ENCODE measurements around the gene MAD2L1.

MAD2L1 gene

DNA sequence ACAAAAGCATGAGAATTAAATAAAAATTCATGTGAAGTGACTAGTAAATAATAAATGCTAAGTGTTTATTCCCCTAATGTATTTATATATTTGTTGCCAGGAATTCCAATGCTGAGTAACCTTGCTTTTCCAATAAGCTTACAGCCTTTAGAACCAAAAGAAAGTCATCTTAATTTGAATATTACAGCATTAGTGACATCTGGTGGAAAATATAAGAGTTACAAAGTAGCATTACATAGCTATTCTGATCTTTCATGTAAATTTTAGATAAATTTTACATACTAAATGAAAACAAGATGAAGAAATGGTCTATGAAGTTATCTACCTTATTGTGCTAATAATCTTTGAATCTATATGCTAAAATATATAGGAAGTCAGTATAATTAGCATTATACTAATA lies 10.4 kb downstream of the MAD2L1 start:
- DNase-seq, result peak in 1 of 3 experiments; percentile 9

DNA sequence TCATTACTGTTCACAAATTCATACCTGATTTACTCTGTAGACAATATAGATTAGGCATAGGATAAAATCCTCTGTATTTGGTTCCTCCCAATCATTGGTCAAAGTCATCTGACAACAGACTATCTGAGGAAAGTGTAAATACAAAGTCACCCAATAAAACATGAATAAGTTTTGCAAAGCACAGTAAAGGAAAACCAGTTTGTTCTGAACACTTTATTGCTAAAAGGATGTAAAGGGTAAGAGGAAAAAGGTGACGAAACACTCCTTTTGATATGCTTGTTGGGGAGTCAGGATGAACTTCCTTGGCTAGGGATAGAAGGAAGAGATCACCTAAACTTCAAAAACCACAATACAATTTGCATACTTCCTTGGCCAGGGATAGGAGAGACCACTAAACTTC lies 10.9 kb downstream of the MAD2L1 start:
- no peak for DNase-seq

- peak in 2 of 3 experiments; percentile 26 to 71 for DNase-seq
Measured at GRCh38 chr4:120055162-120055561, 11.5 kb downstream of the MAD2L1 start.

GRCh38 chr4:120053911-120054310 lies 12.7 kb downstream of the MAD2L1 start:
- no peak for DNase-seq

- peak in 2 of 3 experiments; percentile 10 to 63 for DNase-seq
Measured at GRCh38 chr4:120052856-120053255, 13.8 kb downstream of the MAD2L1 start.

GRCh38 chr4:120051253-120051652 lies 15.4 kb downstream of the MAD2L1 start:
- no peak for DNase-seq

- peak; percentile 49 to 89 (median 66) for DNase-seq
Measured at GRCh38 chr4:120049732-120050494, 16.7 kb downstream of the MAD2L1 start.

DNA sequence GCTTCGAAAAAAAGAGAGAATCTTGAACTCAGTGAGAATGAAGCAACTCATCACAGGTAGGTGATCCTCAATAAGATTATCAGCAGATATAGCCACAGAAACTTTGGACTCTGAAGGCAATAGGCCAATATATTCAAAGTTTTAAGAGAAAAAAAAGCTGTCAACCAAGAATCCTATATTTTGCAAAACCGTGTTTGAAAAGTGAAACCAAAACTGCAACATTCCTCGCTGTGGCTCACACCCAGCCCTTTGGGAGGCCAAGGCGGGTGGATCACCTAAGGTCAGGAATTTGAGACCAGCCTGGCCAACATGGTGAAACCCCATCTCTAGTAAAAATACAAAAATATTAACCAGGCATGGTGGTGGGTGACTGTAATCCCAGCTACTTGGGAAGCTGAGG lies 22.8 kb downstream of the MAD2L1 start:
- DNase-seq, result no peak

DNA sequence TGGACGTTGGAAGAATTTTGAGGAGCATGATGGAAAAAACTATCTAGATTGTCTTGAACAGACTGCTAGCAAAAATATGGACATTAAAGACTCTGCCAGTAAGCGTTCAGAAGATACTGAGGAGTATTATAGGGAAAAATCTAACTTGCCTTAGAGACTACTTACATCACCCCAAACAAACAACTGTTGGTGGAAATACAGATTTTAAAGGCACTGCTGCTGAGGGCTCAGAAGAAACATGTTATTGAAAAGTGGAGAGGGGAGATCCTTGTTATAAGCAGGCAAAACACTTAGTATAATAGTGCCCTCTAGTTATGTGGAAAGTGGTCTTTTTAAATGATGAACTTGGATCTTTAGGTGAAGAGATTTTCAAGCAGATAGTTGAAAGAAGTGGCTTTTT lies 29.2 kb downstream of the MAD2L1 start:
- no peak for DNase-seq

- DNase-seq, result no peak
Measured at GRCh38 chr4:120034913-120035312, 31.7 kb downstream of the MAD2L1 start.

DNA sequence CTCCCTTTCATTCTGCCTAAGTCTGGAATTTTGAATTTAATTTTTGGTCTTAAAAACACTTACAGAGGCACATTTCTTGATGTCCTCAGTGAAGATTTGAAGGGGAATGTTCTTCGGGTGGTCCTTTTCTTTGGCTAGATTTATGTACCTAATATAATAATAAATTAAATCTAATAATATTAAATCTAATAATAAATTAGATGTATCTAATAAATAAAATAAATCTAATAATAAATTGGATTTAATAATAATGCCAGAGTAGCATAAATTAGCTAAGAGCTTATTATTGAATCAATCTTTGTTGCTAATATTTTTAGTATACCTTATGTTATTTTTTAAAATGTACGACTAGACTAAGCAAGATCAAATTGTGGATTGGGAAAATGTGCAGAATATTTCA lies 39.8 kb downstream of the MAD2L1 start:
- no peak for DNase-seq

DNA sequence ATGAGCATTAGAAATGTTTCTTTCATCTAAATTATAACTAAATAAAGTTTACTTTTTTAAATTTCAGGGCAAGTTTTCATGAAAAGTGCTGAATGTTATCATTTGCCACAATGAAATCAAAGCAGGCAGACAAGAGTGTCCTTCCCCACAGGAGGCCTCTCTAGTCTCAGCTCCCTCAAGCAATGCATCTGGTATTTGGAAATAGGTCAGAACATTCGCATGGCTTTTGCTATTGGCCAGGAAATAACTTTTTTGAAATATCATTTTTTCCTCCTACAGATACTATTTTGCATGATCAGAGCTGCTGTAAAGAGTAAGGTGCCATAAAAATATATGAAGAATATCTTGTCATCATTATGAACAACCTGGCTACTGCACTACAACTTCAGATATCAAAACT lies 41.1 kb downstream of the MAD2L1 start:
- no peak for DNase-seq

DNA sequence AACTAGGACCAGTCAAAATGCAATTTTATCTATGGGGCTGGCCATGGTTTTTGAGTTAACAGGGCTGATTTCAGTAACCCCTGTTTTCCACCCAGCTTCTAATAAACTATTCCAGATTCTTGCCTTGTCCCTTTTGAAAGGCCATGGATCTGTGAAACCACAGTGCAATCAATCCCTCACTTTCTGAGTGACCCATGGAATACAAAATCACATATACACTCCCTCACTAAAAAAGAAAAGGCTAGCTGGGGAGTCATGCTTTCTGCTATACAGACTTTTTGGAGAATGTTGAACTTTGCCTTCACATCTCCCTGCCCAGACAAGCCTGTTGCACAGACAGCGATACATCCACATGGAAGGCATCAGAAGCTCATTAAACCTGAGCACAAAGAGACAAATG lies 47.9 kb downstream of the MAD2L1 start:
- DNase-seq, result no peak

- DNase-seq, result no peak
Measured at GRCh38 chr4:120017939-120018692, 48.5 kb downstream of the MAD2L1 start.

- DNase-seq, result no peak
Measured at GRCh38 chr4:120011725-120012124, 54.9 kb downstream of the MAD2L1 start.

DNA sequence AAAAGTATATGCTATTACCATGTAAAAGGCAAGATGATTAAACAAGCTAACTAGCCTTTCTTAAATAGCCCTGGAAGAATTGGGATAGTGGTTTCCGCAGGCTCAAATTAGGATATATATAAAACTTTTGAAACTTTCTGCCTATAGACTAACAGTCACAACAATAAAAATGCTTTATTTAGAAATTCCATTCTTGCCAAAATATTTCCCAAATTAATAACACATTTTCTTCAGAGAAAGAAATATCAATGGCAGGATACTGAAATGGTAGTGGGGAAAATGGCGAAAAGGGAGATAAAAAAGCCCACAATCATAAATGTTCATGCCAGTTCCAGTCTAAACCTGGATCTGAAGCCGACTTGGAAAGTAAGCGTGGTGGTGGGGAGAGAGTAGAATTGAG lies 56.0 kb downstream of the MAD2L1 start:
- no peak for DNase-seq

DNA sequence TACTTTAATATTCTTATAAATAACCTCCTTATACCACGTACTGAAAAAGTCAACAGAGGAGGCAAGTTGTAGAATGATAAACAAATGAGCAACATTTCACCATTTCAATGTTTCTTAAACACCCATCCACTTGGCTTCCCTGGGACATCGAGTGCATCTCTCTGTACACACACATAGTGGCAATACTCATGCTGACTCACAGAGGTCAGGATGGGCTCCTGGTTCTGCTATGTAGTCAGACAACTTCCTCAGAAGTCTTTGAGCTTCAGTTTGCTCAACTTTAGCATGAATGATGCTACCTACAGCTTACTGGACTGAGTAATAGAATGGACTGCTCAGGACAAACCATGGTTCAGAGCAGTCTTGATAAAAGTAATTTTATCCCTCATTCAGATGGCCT lies 56.9 kb downstream of the MAD2L1 start:
- no peak for DNase-seq

DNA sequence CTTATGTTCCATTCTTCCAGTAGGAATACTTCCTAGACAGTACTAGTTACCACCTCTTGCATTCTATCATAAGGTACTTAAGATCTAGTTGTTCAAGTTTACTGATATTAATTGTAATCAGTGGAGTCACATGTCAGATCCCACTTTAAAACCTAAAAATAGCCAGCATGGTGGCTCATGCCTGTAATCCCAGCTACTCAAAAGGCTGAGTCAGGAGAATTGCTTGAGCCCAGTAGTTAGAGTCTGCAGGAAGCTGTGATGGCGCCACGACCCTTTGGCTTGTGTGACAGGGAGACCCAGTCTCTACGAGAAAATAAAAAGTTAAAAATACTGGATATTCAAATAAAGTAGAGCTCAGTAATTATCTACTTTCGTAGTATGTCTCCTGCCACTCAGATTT lies 57.7 kb downstream of the MAD2L1 start:
- no peak for DNase-seq

- DNase-seq, result no peak
Measured at GRCh38 chr4:120007896-120008436, 58.7 kb downstream of the MAD2L1 start.

GRCh38 chr4:120007191-120007871 lies 59.3 kb downstream of the MAD2L1 start:
- peak in 2 of 3 experiments; percentile 12 to 63 for DNase-seq

Data from NCI-H1417 (cell line).